SK-N-MC (cell line): Measurements from ENCODE around the gene HDAC8.

Source experiments
- FOXP2 ChIP-seq: optimal IDR thresholded peaks from 2 replicates; pipeline ENCODE3; 2011; ENCODE audit warnings: mild to moderate bottlenecking, moderate library complexity; ENCODE audit not compliant: insufficient read depth; ENCODE audit errors: extremely low read length, control extremely low read depth
- POLR2AphosphoS5 ChIP-seq: IDR thresholded peaks from 2 replicates; pipeline ENCODE4 v1.6.1; 2012; ENCODE audit warnings: mild to moderate bottlenecking, low read depth, low read length, borderline replicate concordance

DNA sequence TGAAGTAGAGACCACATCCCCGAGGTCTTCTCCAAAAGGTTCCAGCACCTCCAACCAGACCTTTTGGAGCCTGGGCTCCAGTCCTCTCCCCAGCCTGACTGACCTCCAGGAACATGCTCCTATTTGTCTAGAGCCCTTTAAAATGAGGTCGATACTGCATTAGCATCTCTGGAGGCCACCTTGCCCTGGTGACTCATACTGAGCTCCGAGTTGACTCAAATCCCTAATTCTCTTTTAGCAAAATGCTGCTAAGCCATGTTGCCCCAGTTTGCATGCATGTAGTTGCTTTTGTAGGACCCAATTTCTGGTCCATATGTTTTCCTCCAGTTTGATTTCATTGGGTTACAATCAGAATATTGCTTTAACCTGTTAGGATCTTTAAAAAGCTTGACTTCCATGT is 223.5 kb downstream of the HDAC8 start:
- TF ChIP-seq POLR2AphosphoS5 (no peak), FOXP2 (no peak)
